Measurements from ENCODE around the gene SCAMP5.
A peak's percentile ranks its signal among the peaks of the same experiment; 100 is the strongest.

The SCAMP5 gene

DNA sequence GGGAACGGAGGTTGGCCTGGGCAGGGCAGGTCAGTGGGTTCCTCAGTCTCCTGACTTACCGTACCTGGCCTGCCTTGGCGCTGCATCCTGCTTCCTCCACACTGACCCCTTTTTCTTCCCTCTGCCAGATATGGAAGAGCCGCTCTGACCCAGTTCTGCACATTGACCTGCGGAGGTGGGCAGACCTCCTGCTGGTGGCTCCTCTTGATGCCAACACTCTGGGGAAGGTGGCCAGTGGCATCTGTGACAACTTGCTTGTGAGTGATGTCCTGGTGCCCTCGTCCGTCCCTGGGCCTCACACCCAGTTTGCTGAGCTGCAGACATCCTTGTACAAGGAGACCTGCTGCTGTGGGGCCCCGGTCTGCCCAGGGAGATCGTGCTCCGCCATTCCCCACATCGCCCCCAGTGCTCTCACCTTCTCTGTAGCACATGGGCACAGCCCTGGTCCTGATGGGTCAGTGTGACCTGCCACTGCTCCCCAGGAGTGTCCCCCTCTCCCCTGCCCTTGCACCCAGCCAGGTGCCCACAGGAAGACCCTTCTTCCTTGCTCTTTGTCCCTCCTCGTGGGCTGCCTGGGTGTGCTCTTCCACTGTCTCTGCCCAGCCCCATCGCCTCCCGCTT is 49.0 kb downstream of the SCAMP5 start:
- H3K4me3 ChIP-seq (ENCODE audit: low read length in 2 of 2) = peak overlapping the region in 1 of 2 donors; percentile 35
- H3K9me3 ChIP-seq (ENCODE audit: control insufficient read depth in 2 of 2, low read length in 2 of 2) = no peaks in the 10 kb centered on the region
- H3K27me3 ChIP-seq (ENCODE audit: control insufficient read depth in 1 of 2, insufficient read depth in 2 of 2, low read length in 2 of 2) = no peaks in the 10 kb centered on the region
- H3K27ac ChIP-seq (ENCODE audit: low read length) = peak overlapping the region; percentile 58
- H3K9ac ChIP-seq (ENCODE audit: low read length in 2 of 2) = peak overlapping the region in 1 of 2 donors; percentile 21
- peaks cover 54% of the 10 kb centered on the region for H3K4me1 ChIP-seq (ENCODE audit: control insufficient read depth, insufficient read depth, low read length)
- peaks cover 0 to 5% of the 10 kb centered on the region in 2 donors for H3K36me3 ChIP-seq (ENCODE audit: control insufficient read depth in 2 of 2, insufficient read depth in 2 of 2, low read length in 2 of 2)

DNA sequence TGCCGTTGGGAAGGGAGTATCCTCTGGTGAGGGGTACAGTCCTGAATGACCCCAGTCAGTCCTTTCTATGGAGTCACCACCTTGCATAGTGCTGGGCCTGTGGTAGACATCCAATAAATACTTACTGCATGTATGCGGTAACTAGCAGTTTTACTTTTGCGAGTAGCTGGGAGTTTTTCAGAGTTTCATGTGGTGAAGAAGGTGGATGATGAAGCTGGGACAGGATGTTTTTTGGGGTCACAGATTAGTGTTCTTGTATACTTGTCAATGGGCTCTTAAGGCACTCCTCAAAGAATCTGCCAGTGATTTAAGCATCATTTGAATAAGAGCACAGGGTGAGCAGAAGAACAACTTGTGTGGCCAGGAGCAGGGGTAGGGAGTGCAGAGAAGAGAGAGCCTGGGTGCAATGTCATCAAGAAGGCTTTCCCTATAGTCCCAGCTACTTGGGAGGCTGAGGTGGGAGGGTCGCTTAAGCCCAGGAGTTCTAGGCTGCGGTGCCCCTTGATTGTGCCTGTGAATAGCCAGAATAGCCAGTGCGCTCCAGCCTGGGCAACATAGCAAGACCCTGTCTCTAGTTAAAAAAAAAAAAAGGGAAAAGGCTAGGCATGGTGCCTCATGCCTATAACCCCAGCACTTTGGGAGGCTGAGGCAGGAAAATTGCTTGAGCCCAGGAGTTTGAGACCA is 50.1 kb downstream of the SCAMP5 start:
- H3K4me1 ChIP-seq (ENCODE audit: control insufficient read depth, insufficient read depth, low read length) = peaks cover 62% of the 10 kb centered on the region
- H3K27me3 ChIP-seq (ENCODE audit: control insufficient read depth in 1 of 2, insufficient read depth in 2 of 2, low read length in 2 of 2) = no peaks in the 10 kb centered on the region
- H3K9ac ChIP-seq (ENCODE audit: low read length in 2 of 2) = no peak overlapping the region
- H3K9me3 ChIP-seq (ENCODE audit: control insufficient read depth in 2 of 2, low read length in 2 of 2) = no peaks in the 10 kb centered on the region
- H3K4me3 ChIP-seq (ENCODE audit: low read length in 2 of 2) = no peak overlapping the region
- peaks cover 0 to 5% of the 10 kb centered on the region in 2 donors for H3K36me3 ChIP-seq (ENCODE audit: control insufficient read depth in 2 of 2, insufficient read depth in 2 of 2, low read length in 2 of 2)
- H3K27ac ChIP-seq (ENCODE audit: low read length) = no peak overlapping the region

DNA sequence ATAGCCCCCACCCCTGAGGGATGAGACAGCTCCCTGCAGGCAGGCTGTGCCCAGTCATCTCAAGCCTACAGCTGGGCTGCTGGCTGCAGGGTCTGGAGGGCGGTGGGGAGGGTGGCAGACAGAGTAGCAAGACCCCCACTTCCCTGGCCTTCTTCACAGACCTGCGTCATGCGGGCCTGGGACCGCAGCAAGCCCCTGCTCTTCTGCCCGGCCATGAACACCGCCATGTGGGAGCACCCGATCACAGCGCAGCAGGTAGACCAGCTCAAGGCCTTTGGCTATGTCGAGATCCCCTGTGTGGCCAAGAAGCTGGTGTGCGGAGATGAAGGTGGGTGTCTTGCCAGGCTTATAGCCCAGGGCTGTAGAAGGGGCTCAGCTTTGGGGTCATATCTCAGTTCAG is 53.0 kb downstream of the SCAMP5 start:
- H3K4me1 ChIP-seq (ENCODE audit: control insufficient read depth, insufficient read depth, low read length) = peaks cover 53% of the 10 kb centered on the region
- no peaks in the 10 kb centered on the region for H3K9me3 ChIP-seq (ENCODE audit: control insufficient read depth in 2 of 2, low read length in 2 of 2)
- no peak overlapping the region for H3K9ac ChIP-seq (ENCODE audit: low read length in 2 of 2)
- H3K4me3 ChIP-seq (ENCODE audit: low read length in 2 of 2) = no peak overlapping the region
- peaks cover 0 to 5% of the 10 kb centered on the region in 2 donors for H3K36me3 ChIP-seq (ENCODE audit: control insufficient read depth in 2 of 2, insufficient read depth in 2 of 2, low read length in 2 of 2)
- H3K27ac ChIP-seq (ENCODE audit: low read length) = no peak overlapping the region
- H3K27me3 ChIP-seq (ENCODE audit: control insufficient read depth in 1 of 2, insufficient read depth in 2 of 2, low read length in 2 of 2) = no peaks in the 10 kb centered on the region

DNA sequence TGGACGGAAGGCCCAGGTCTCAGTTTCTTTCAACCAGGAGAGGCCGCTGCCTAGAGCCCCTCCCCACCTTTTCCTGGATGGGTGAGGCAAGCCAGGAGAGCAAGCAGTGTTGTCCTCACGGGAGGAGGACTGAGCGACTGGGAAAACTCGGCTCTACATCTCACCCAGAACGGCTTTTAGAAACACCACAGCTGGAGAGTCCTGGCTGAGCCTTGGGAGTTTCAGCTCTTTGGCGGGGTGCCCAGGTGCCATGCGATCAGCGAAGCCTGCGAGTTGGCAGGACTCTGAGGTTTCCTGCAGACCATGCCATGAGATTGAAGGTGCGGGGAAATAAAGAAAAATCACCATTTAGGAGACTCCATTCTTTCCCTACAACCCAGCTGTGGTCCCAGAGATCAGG is 54.0 kb downstream of the SCAMP5 start:
- peaks cover 44% of the 10 kb centered on the region for H3K4me1 ChIP-seq (ENCODE audit: control insufficient read depth, insufficient read depth, low read length)
- H3K27ac ChIP-seq (ENCODE audit: low read length) = peak overlapping the region; percentile 66
- H3K9ac ChIP-seq (ENCODE audit: low read length in 2 of 2) = peak overlapping the region; percentile 31 to 47
- peaks cover 0 to 5% of the 10 kb centered on the region in 2 donors for H3K36me3 ChIP-seq (ENCODE audit: control insufficient read depth in 2 of 2, insufficient read depth in 2 of 2, low read length in 2 of 2)
- no peaks in the 10 kb centered on the region for H3K27me3 ChIP-seq (ENCODE audit: control insufficient read depth in 1 of 2, insufficient read depth in 2 of 2, low read length in 2 of 2)
- no peak overlapping the region for H3K4me3 ChIP-seq (ENCODE audit: low read length in 2 of 2)
- no peaks in the 10 kb centered on the region for H3K9me3 ChIP-seq (ENCODE audit: control insufficient read depth in 2 of 2, low read length in 2 of 2)

DNA sequence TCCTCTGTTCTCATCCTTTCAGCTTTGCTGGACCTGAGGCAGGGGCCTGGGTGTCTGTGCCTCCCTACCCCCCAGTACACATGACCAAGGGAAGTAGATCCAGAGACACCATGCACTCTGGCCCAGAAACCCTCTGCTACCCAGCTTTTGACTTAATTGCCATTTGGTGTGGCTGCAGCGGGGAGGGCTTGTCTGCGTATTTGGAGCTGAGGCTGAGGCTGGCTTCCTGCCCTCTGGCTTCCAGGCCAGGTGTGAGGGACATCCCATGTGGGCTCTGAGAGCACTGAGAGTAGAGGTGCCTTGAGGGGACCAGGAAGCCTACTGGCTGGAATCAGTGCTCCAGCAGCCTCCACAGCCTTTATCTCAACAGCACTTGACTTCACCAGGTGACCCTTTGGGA is 54.9 kb downstream of the SCAMP5 start:
- Histone ChIP-seq H3K9me3 (ENCODE audit: control insufficient read depth in 2 of 2, low read length in 2 of 2) (no peaks in the 10 kb centered on the region), H3K27ac (ENCODE audit: low read length) (no peak overlapping the region), H3K4me3 (ENCODE audit: low read length in 2 of 2) (no peak overlapping the region), H3K9ac (ENCODE audit: low read length in 2 of 2) (no peak overlapping the region), H3K4me1 (ENCODE audit: control insufficient read depth, insufficient read depth, low read length) (peaks cover 41% of the 10 kb centered on the region), H3K27me3 (ENCODE audit: control insufficient read depth in 1 of 2, insufficient read depth in 2 of 2, low read length in 2 of 2) (no peaks in the 10 kb centered on the region), H3K36me3 (ENCODE audit: control insufficient read depth in 2 of 2, insufficient read depth in 2 of 2, low read length in 2 of 2) (peaks cover 0 to 2% of the 10 kb centered on the region in 2 donors)

DNA sequence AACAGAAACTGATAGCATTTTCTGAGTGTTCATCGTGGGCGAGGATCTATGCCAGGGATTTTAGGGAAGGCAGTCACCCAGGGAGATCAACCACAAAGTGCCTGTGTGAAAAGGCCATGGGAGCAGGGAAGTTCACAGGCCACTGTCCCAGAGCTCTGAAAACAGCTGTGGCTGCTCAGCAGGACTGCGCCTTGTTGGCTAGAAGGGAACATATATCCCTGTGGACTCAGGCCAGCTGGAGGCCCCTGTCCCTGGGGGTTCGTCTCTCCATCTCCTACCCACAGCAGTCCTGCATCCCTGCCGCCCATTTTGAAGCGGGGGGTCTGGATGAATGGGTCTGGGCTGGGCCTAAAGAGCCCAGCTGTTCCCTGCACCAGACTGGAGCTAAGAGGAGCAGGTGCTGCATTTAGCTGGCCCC is 55.8 kb downstream of the SCAMP5 start:
- no peak overlapping the region for H3K4me3 ChIP-seq (ENCODE audit: low read length in 2 of 2)
- peaks cover 39% of the 10 kb centered on the region for H3K4me1 ChIP-seq (ENCODE audit: control insufficient read depth, insufficient read depth, low read length)
- no peaks in the 10 kb centered on the region for H3K27me3 ChIP-seq (ENCODE audit: control insufficient read depth in 1 of 2, insufficient read depth in 2 of 2, low read length in 2 of 2)
- no peak overlapping the region for H3K9ac ChIP-seq (ENCODE audit: low read length in 2 of 2)
- no peaks in the 10 kb centered on the region for H3K9me3 ChIP-seq (ENCODE audit: control insufficient read depth in 2 of 2, low read length in 2 of 2)
- no peak overlapping the region for H3K27ac ChIP-seq (ENCODE audit: low read length)
- peaks cover 0 to 2% of the 10 kb centered on the region in 2 donors for H3K36me3 ChIP-seq (ENCODE audit: control insufficient read depth in 2 of 2, insufficient read depth in 2 of 2, low read length in 2 of 2)

DNA sequence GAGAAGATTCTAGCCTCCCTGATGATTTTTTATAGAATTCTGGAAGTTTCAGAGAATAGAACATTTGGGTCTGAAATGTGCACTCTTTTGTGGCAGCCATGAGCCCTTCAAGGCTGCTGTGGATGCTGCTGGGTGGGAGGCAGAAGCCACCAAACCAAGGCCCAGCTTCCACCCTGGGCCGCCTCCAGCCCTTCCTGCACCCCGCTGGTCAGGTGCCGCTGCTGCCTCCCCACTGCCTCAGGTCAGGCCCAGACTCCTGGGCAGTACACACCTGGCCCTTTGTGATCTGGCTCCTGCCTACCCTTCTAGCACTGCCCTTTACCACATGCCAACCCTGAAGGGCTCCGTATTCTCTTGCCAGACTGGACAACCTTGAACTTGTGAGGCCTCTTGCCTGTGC is 56.3 kb downstream of the SCAMP5 start:
- H3K4me3 ChIP-seq (ENCODE audit: low read length in 2 of 2) = no peak overlapping the region
- H3K9me3 ChIP-seq (ENCODE audit: control insufficient read depth in 2 of 2, low read length in 2 of 2) = no peaks in the 10 kb centered on the region
- no peak overlapping the region for H3K9ac ChIP-seq (ENCODE audit: low read length in 2 of 2)
- peaks cover 0 to 2% of the 10 kb centered on the region in 2 donors for H3K36me3 ChIP-seq (ENCODE audit: control insufficient read depth in 2 of 2, insufficient read depth in 2 of 2, low read length in 2 of 2)
- peaks cover 34% of the 10 kb centered on the region for H3K4me1 ChIP-seq (ENCODE audit: control insufficient read depth, insufficient read depth, low read length)
- no peak overlapping the region for H3K27ac ChIP-seq (ENCODE audit: low read length)
- no peaks in the 10 kb centered on the region for H3K27me3 ChIP-seq (ENCODE audit: control insufficient read depth in 1 of 2, insufficient read depth in 2 of 2, low read length in 2 of 2)

DNA sequence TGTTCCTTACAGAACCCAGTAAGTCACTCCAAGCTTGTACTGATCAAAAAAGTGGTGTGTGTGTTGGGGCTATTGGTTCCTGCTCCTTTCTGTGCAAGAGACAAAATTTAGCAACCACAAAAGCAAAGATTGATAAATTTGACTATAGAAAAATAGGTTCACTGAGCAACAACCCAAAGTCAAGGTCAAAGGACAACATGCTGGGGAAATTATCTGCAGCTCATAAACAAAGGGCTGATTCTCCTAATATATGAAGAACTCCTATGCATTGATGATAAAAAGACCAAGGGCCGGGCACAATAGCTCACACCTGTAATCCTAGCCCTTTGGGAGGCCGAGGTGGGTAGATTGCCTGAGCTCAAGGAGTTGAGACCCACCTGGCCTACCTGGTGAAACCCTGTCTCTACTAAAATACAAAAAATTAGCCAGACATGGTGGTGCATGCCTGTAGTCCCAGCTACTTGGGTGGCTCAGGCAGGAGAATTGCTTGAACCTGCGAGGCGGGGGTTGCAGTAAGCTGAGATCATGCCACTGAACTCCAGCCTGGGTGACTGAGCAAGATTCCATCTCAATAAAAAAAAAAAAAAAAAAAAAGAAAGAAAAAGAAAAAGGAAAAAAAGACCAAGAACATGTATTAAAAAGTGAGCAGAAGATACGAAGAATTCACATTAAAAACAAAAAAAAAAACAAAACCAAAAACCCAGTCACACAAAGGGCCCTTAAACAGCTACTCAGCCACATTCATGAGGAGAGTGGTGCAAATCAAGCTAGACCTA is 57.8 kb downstream of the SCAMP5 start:
- Histone ChIP-seq H3K4me1 (ENCODE audit: control insufficient read depth, insufficient read depth, low read length) (peaks cover 20% of the 10 kb centered on the region), H3K27ac (ENCODE audit: low read length) (no peak overlapping the region), H3K4me3 (ENCODE audit: low read length in 2 of 2) (no peak overlapping the region), H3K36me3 (ENCODE audit: control insufficient read depth in 2 of 2, insufficient read depth in 2 of 2, low read length in 2 of 2) (peaks cover 0 to 2% of the 10 kb centered on the region in 2 donors), H3K9me3 (ENCODE audit: control insufficient read depth in 2 of 2, low read length in 2 of 2) (no peaks in the 10 kb centered on the region), H3K27me3 (ENCODE audit: control insufficient read depth in 1 of 2, insufficient read depth in 2 of 2, low read length in 2 of 2) (no peaks in the 10 kb centered on the region), H3K9ac (ENCODE audit: low read length in 2 of 2) (no peak overlapping the region)

GRCh38 chr15:75053748-75054125 is 58.4 kb downstream of the SCAMP5 start:
- H3K4me1 ChIP-seq (ENCODE audit: control insufficient read depth, insufficient read depth, low read length) = peaks cover 15% of the 10 kb centered on the region
- H3K9me3 ChIP-seq (ENCODE audit: control insufficient read depth in 2 of 2, low read length in 2 of 2) = no peaks in the 10 kb centered on the region
- no peak overlapping the region for H3K9ac ChIP-seq (ENCODE audit: low read length in 2 of 2)
- H3K27me3 ChIP-seq (ENCODE audit: control insufficient read depth in 1 of 2, insufficient read depth in 2 of 2, low read length in 2 of 2) = no peaks in the 10 kb centered on the region
- H3K4me3 ChIP-seq (ENCODE audit: low read length in 2 of 2) = no peak overlapping the region
- H3K27ac ChIP-seq (ENCODE audit: low read length) = no peak overlapping the region
- no peaks in the 10 kb centered on the region for H3K36me3 ChIP-seq (ENCODE audit: control insufficient read depth in 2 of 2, insufficient read depth in 2 of 2, low read length in 2 of 2)

DNA sequence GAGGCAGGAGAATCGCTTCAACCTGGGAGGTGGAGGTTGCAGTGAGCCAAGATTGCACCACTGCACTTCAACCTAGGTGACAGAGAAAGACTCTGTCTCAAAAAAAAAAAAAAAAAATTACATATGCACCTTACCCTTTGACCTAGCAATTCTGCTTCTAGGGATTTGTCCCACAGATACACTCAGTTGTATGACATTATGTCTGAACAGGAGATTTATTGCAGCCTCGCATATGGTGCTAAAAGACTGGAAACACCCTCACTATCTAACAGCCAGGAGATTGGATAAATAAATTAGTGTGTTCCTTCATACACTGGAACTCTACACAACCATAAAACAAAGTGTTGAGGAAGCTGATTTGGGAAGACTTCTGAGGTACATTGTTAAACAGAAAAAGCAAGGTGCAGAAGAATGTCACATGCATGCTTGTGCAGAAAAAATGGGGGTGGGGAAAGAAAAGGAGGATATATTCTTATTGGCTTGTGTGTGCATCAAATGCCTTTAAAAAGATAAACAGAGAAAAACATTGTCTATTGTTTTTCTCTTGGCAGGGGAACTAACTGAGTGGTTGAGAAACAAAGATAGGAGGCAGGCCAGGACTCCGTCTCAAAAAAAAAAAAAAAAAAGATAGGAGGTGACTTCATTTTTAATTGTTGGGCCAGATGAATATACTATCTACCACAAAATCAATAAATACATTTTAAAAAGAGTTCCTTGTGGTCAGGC is 59.0 kb downstream of the SCAMP5 start:
- Histone ChIP-seq H3K27me3 (ENCODE audit: control insufficient read depth in 1 of 2, insufficient read depth in 2 of 2, low read length in 2 of 2) (no peaks in the 10 kb centered on the region), H3K9ac (ENCODE audit: low read length in 2 of 2) (no peak overlapping the region), H3K36me3 (ENCODE audit: control insufficient read depth in 2 of 2, insufficient read depth in 2 of 2, low read length in 2 of 2) (no peaks in the 10 kb centered on the region), H3K4me1 (ENCODE audit: control insufficient read depth, insufficient read depth, low read length) (peaks cover 9% of the 10 kb centered on the region), H3K9me3 (ENCODE audit: control insufficient read depth in 2 of 2, low read length in 2 of 2) (no peaks in the 10 kb centered on the region), H3K27ac (ENCODE audit: low read length) (no peak overlapping the region), H3K4me3 (ENCODE audit: low read length in 2 of 2) (no peak overlapping the region)
